ENCODE data around the gene TSPAN11. TPM values are rescaled to one million over a fixed set of nuclear protein-coding genes. Genes with fewer than 3 reads are reported as not detected.

TSPAN11 gene
- total RNA-seq, 4 donors from 2014 or later: 0.12 to 1.4 (median 1.2) TPM

DNA sequence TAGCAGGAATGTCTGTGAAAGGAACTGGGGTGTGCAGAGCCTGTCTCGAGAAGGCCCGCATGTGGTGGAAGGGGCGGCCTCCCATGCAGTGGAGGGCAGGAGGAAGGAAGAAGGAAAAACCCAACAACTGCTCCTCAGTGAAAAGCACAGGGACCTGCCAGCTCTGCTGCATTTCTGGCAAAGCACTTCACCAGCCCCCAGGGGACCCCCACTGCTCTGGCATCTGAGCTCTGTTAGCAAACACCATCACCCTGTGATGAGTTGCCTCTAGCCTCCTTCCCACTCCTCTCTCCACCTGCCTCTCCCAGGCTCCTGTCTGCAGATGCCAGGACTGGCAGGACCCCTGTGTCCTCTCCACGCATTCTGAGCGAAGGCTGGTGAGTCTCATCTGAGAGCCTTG is 78.1 kb downstream of the TSPAN11 start:
- TF ChIP-seq, protein P1, sequence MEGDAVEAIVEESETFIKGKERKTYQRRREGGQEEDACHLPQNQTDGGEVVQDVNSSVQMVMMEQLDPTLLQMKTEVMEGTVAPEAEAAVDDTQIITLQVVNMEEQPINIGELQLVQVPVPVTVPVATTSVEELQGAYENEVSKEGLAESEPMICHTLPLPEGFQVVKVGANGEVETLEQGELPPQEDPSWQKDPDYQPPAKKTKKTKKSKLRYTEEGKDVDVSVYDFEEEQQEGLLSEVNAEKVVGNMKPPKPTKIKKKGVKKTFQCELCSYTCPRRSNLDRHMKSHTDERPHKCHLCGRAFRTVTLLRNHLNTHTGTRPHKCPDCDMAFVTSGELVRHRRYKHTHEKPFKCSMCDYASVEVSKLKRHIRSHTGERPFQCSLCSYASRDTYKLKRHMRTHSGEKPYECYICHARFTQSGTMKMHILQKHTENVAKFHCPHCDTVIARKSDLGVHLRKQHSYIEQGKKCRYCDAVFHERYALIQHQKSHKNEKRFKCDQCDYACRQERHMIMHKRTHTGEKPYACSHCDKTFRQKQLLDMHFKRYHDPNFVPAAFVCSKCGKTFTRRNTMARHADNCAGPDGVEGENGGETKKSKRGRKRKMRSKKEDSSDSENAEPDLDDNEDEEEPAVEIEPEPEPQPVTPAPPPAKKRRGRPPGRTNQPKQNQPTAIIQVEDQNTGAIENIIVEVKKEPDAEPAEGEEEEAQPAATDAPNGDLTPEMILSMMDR (IDR thresholded peaks at IDR 0.05): no peak
- ATAC-seq (ENCODE audit: low FRiP score) (no peak), DNase-seq (ENCODE audit: low spot score) (no peak)

DNA sequence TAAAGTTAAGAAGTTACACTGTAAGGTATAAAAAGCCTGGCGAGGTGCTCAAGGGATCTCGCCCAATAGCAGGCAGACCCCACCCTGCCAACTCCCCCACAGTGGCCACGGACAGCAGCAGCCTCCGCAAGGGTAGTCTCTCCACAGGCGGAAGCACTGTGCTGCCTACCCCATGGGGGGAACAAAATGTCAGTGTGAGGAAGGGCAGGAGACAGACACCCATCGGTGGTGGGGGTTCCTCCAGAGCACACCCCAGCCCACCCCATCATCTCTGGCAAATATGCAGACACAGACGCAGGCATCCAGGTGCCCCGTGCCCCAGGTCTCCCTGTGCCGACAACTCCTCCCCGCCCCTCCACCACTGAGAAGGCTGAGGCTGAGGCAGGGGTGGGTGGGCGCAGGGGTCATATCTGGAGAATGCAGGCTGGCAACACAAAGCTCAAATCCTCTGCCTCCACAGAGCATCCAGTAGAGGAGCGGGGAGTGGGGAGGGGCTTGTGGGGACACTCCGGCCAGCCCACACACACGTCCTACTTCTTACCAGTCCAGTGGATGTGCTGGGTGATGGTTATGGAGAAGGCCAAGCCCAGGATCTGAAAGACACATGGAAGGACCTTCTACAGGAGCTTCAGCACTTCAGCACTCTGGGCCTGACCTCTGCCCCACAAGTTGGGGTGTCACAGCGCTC is 78.9 kb downstream of the TSPAN11 start:
- DNase-seq (ENCODE audit: low spot score) (no peak), ATAC-seq (ENCODE audit: low FRiP score) (no peak)
- TF ChIP-seq, protein P1 (IDR thresholded peaks at IDR 0.05): no peak

DNA sequence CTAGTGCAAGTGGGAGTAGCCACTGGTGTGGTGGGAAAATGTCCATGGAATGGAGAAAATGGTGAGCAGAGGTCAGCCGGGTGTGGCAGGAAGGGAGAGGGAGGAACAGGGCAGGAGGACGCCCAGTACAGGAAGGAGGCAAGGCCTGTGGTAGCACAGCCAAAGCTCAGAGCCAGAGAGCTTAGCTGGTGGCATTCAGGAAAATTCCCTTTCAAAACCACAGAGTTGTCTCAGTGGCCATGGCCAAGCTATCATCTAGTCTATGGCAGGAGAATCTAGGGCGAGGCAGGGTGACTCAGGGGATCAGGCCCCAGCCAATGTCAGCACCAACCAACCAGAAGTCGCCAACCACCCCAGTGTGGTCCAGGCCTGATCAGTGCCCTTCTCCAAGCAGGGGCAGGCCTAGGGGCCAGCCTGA is 79.4 kb downstream of the TSPAN11 start:
- TF ChIP-seq, protein P1 (IDR thresholded peaks at IDR 0.05): no peak
- DNase-seq (ENCODE audit: low spot score) (no peak), ATAC-seq (ENCODE audit: low FRiP score) (no peak)

DNA sequence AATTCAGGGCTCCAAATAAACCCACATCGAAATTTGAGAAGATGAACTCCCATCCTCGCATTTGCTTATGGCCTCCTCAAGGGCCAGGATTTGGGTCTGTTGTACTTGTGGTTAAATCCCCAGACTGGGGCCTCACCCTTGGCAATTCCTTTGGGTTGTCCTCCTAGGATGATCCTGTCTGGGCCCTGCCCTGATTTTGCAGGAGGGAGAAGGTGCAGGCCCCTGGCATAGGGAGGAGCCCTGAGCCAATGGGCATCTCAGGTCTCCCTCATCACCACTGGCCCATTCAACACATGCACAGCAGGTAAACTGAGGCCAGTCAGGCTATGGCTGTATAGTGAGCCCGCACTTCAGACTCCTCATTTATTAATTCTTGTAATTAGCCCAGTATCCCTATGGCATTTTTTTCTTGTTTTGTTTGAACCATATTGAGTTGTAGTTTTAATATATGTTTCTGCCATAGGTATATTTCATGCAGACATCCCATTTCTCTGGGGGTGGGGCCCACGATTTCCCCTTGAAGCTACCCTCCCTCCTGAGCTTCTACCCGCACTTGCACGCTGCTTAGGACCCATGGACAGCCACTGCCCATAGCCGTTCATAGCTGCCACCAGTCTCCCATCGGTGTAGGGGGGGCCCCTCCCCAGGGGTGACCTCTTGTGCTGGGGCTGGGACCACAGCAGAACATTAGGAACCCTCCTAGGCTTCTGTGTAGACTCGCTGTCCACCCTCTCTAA is 80.0 kb downstream of the TSPAN11 start:
- DNase-seq (ENCODE audit: low spot score): no peak
- ATAC-seq (ENCODE audit: low FRiP score): no peak
- TF ChIP-seq, protein P1 (IDR thresholded peaks at IDR 0.05): no peak

DNA sequence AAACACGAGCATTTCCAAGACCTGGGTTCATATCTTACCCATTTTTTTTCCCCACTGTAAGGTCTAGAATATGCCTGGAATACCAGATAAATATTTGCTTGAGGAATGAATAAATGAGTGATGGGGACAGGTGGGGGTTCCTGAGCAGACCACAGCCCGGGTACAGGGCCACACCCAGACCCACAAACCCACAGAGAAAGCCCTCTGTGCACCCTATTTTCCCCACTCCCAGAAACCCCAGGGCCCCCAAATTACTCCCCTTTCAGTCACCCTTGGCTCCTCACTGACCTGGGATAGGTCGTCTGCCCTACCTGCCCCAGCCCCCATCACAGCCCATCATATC is 80.6 kb downstream of the TSPAN11 start:
- TF ChIP-seq, protein P1 (IDR thresholded peaks at IDR 0.05): no peak
- ATAC-seq (ENCODE audit: low FRiP score): no peak

DNA sequence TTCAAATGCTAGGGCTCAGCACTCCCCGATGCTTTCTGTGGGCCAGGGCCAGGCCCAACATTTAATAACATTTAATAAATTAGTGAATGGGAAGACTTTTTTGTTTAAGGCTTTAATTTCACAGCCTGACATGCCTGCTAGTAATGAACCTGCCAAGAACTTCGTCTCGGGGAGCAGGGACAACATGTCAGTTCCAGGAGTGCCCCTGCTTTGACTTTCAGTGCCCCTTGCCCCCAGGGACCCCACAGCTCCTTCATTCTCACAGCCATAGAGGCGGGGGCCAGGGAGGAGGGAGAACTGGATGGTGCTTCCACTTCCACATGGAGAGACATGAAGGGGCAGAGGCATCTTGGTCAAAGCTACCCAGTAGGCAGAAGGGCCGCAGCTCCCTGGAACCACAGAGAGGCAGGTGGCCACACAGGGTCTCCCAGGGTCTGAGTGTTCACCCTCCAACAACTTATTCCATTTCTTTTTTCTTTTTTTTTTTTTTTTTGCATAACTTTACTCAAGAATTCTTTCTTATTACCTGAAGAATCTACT is 81.2 kb downstream of the TSPAN11 start:
- DNase-seq (ENCODE audit: low spot score): no peak

More for the DNA sequence above, 80.6 kb downstream of the TSPAN11 start:
- DNase-seq (ENCODE audit: low spot score): no peak

More for the DNA sequence above, 81.2 kb downstream of the TSPAN11 start:
- no peak for ATAC-seq (ENCODE audit: low FRiP score)
- TF ChIP-seq, protein P1 (IDR thresholded peaks at IDR 0.05): no peak
